Thyroid gland (tissue), 4 donors: ENCODE results near the gene MTF1. TPM values are rescaled to one million over a fixed set of nuclear protein-coding genes. Genes with fewer than 3 reads are reported as not detected.

Experiments used
- DNase-seq, 2 donors: peaks; one replicate each; pipeline ENCODE4 v3.0.0-alpha.2; 2019
- H3K27ac ChIP-seq, 3 donors: fragments of 200-600 bp; sonication (generic); 1 replicate in 2 of 3; 2 replicates in 1 of 3; pipeline ENCODE4 v1.5.1; 2016 to 2019; ENCODE audit warnings: mild to moderate bottlenecking in 1 of 3, moderate library complexity in 1 of 3
- H3K27me3 ChIP-seq: fragments of 200-600 bp; sonication (generic); one replicate; pipeline ENCODE4 v1.5.1; 2019
- H3K36me3 ChIP-seq, 2 donors: fragments of 200-600 bp; sonication (generic); one replicate each; pipeline ENCODE4 v1.5.1; 2016 to 2019
- H3K4me1 ChIP-seq, 2 donors: fragments of 200-600 bp; sonication (generic); one replicate each; pipeline ENCODE4 v1.5.1; 2017 to 2019
- H3K4me3 ChIP-seq, 3 donors: fragments of 200-600 bp; sonication (generic); replicated peaks in 1 of 3; 1 replicate in 2 of 3; 2 replicates in 1 of 3; pipeline ENCODE4 v1.5.1; 2016; ENCODE audit warnings: mild to moderate bottlenecking in 1 of 3
- H3K9me3 ChIP-seq: fragments of 200-600 bp; sonication (generic); one replicate; pipeline ENCODE4 v1.5.1; 2017
- POLR2A ChIP-seq, 2 donors: fragments of 450-650 bp; IDR thresholded peaks; one replicate each; pipeline ENCODE4 v1.6.1; 2017; ENCODE audit warnings: antibody characterized with exemption in 2 of 2, mild to moderate bottlenecking in 2 of 2, moderate library complexity in 1 of 2
- WGBS, 2 donors: methylation state at CpG; one replicate each; pipeline ENCODE4 v1.1.5; 2017; 5-methylcytosine and 5-hydroxymethylcytosine counted together
- intact Hi-C: fragments of 100-400 bp; cut with DNase I; formaldehyde crosslinking; loops from one replicate; pipeline ENCODE4 v1.15.1; 2023
- total RNA-seq, 4 donors: library from RNA; depleted of rRNA; stranded (reverse); fragments of >200 nt; gene quantifications; one replicate each; pipeline ENCODE4 v1.2.3, GENCODE V29; 2016
- TF ChIP-seq, protein P1 (sequence below), 6 experiments: fragments of 200-600 bp in 3 of 6; fragments of 450-650 bp in 3 of 6; sonication (generic) in 3 of 6; IDR thresholded peaks; one replicate each; pipeline ENCODE4 v1.5.1; 2016 to 2019; ENCODE audit warnings: antibody characterized with exemption in 6 of 6, mild to moderate bottlenecking in 2 of 6, inconsistent platforms in 1 of 6, moderate library complexity in 1 of 6

MTF1 gene
- total RNA-seq, 4 donors from 2014 or later: 4.0 to 6.9 (median 5.7) TPM

DNA sequence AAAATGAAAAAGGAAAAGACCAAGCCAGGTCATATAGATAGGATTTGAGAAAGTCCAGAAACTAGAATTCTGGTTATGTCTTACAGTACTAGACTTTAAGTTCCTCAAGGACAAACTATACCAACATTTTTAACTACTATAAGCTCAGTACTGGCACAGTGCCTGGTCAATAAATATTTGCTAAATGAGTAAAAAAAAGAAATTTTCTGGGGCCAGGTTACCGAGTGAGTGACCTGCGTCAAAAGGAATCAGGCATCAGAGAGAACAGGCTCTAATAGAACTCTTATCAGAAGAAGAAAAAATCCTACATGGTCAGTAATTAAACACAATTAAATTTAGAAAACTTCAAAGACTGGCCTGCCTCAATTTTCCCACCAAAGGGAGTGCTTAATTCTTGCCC is 27.6 kb downstream of the MTF1 start:
- Histone ChIP-seq H3K36me3 (peaks cover 37 to 39% of the 10 kb centered on the region in 2 donors), H3K4me1 (no peaks in the 10 kb centered on the region), H3K4me3 (no peak overlapping the region), H3K27ac (no peak overlapping the region), H3K9me3 (no peaks in the 10 kb centered on the region), H3K27me3 (no peaks in the 10 kb centered on the region)
- TF ChIP-seq, protein P1, sequence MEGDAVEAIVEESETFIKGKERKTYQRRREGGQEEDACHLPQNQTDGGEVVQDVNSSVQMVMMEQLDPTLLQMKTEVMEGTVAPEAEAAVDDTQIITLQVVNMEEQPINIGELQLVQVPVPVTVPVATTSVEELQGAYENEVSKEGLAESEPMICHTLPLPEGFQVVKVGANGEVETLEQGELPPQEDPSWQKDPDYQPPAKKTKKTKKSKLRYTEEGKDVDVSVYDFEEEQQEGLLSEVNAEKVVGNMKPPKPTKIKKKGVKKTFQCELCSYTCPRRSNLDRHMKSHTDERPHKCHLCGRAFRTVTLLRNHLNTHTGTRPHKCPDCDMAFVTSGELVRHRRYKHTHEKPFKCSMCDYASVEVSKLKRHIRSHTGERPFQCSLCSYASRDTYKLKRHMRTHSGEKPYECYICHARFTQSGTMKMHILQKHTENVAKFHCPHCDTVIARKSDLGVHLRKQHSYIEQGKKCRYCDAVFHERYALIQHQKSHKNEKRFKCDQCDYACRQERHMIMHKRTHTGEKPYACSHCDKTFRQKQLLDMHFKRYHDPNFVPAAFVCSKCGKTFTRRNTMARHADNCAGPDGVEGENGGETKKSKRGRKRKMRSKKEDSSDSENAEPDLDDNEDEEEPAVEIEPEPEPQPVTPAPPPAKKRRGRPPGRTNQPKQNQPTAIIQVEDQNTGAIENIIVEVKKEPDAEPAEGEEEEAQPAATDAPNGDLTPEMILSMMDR (IDR thresholded peaks at IDR 0.05): no peak
- TF ChIP-seq POLR2A (IDR thresholded peaks at IDR 0.05): no peak
- no peak for DNase-seq
- WGBS, 2 donors: 90 to 96% methylated on average over 2 of the region's 2 CpGs
- intact Hi-C loops: no loop called here

DNA sequence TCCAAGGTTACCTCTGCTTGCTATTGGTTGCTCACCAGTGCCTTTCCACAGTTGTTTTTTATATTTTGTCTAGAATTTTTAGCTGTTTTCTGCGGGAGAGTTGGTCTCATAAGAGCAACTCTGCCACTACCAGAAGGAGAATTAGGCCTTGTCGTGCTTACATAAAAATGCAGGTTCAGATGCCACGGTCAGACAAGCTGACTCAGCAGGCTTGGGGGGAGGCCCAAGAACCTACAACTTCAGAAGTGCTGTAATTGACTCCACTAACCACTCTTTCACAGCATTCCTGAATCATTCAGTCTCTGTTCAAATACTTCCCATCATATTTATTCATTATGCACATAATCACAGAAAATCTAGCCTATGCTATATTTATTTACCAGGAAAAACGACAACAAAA is 28.3 kb downstream of the MTF1 start:
- H3K9me3 ChIP-seq: no peaks in the 10 kb centered on the region
- H3K36me3 ChIP-seq: peaks cover 34 to 39% of the 10 kb centered on the region in 2 donors
- DNase-seq: no peak
- no peaks in the 10 kb centered on the region for H3K27me3 ChIP-seq
- H3K4me1 ChIP-seq: no peaks in the 10 kb centered on the region
- intact Hi-C loops: no loop called here
- H3K4me3 ChIP-seq: no peak overlapping the region
- no peak overlapping the region for H3K27ac ChIP-seq
- 95 to 96% methylated on average over 4 of the region's 4 CpGs for WGBS, 2 donors
- TF ChIP-seq, protein P1 (IDR thresholded peaks at IDR 0.05): no peak
- no peak for TF ChIP-seq POLR2A (IDR thresholded peaks at IDR 0.05)

DNA sequence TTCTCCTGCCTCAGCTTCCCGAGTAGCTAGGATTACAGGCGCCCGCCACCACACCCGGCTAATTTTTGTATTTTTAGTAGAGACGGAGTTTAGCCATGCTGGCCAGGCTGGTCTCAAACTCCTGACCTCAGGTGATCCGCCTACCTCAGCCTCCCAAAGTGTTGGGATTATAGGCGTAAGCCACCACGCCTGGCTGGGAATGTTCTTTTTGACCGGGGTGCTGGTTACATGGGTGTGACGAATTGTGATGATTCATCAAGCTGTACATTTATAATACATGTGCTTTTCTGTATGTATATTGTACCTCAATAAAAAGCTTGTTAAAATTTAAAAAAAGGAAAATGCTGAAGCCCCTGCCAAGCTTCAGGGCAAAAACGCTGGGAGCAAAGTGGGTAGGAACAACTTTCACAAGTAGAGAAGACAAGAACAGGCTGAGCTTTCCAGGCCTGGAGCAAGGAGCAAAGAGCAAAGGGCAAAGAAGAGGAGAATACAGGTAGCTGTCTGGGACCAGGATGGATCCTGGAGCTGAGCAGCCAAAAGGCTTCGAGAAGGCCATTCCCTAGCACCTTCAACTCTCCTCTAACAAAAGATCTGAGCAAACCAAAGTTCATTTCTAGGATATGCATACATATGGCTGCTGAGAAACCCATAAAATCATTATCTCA is 30.9 kb downstream of the MTF1 start:
- no peaks in the 10 kb centered on the region for H3K27me3 ChIP-seq
- intact Hi-C loops: no loop called here
- H3K9me3 ChIP-seq: no peaks in the 10 kb centered on the region
- no peak for TF ChIP-seq POLR2A (IDR thresholded peaks at IDR 0.05)
- TF ChIP-seq, protein P1 (IDR thresholded peaks at IDR 0.05): no peak
- H3K4me1 ChIP-seq: no peaks in the 10 kb centered on the region
- no peak overlapping the region for H3K27ac ChIP-seq
- peaks cover 16 to 22% of the 10 kb centered on the region in 2 donors for H3K36me3 ChIP-seq
- H3K4me3 ChIP-seq: no peak overlapping the region
- 90 to 96% methylated on average over 12 of the region's 12 CpGs for WGBS, 2 donors
- no peak for DNase-seq

DNA sequence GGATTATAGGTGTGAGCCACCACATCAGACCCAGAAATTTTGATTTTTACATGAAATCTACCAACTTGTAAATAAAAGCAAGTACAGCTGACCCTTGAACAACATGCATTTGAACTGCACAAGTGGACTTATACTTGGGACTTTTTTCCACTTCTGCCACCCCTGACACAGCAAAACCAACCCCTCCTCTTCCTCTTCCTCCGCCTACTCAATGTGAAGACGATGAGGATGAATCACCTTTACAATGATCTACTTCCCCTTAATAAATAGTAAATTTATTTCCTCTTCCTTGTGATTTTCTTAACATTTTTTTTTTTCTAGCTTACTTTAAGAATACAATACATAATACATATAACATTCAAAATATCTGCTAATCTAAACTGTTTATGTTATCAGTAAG is 33.9 kb downstream of the MTF1 start:
- H3K4me3 ChIP-seq: no peak overlapping the region
- H3K36me3 ChIP-seq: peaks cover 12 to 28% of the 10 kb centered on the region in 2 donors
- TF ChIP-seq, protein P1 (IDR thresholded peaks at IDR 0.05): no peak
- no peak for TF ChIP-seq POLR2A (IDR thresholded peaks at IDR 0.05)
- DNase-seq: no peak
- intact Hi-C loops: no loop called here
- H3K27ac ChIP-seq: no peak overlapping the region
- no peaks in the 10 kb centered on the region for H3K4me1 ChIP-seq
- no peaks in the 10 kb centered on the region for H3K9me3 ChIP-seq
- WGBS, 2 donors: 82 to 90% methylated on average over 2 of the region's 2 CpGs
- no peaks in the 10 kb centered on the region for H3K27me3 ChIP-seq

DNA sequence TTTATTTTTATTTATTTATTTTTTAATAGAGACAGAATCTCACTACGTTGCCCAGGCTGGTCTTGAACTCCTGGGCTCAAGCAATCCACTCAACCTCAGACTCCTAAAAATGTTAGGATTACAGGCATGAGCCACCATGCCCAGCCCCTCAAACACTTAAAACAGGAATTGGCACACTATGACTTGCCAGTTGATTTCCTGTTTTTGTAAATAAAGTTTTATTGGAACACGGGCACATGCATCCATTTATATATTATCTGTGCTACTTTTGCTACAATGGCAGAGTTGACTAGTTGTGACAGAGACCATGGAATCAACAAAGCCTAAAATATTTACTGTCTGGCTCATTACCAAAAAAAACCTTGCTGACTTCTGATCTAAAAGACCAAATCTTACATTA is 35.4 kb downstream of the MTF1 start:
- Histone ChIP-seq H3K27ac (no peak overlapping the region), H3K27me3 (no peaks in the 10 kb centered on the region), H3K4me3 (no peak overlapping the region), H3K9me3 (no peaks in the 10 kb centered on the region), H3K36me3 (peaks cover 12 to 31% of the 10 kb centered on the region in 2 donors), H3K4me1 (no peaks in the 10 kb centered on the region)
- 94 to 99% methylated on average over 2 of the region's 2 CpGs for WGBS, 2 donors
- DNase-seq: no peak
- intact Hi-C loops: no loop called here
- TF ChIP-seq, protein P1 (IDR thresholded peaks at IDR 0.05): no peak
- no peak for TF ChIP-seq POLR2A (IDR thresholded peaks at IDR 0.05)
